PFSK-1 (cell line): ENCODE measurements around the gene DLGAP1.

Experiments
- FOXP2 ChIP-seq: optimal IDR thresholded peaks from 2 replicates; pipeline ENCODE3; 2011; ENCODE audit warnings: borderline replicate concordance, control low read depth, inconsistent platforms; ENCODE audit not compliant: insufficient read depth; ENCODE audit errors: extremely low read length, extremely low read depth
- POLR2AphosphoS5 ChIP-seq: IDR thresholded peaks from 2 replicates; pipeline ENCODE4 v1.6.1; 2012; ENCODE audit warnings: low read depth, mild to moderate bottlenecking, control low read depth, low read length, moderate library complexity
- SIN3A ChIP-seq: IDR thresholded peaks from 2 replicates; pipeline ENCODE4 v1.6.1; 2012; ENCODE audit warnings: mild to moderate bottlenecking, low read length, moderate library complexity, borderline replicate concordance; ENCODE audit not compliant: insufficient read depth
- TAF1 ChIP-seq: IDR thresholded peaks from 2 replicates; pipeline ENCODE4 v1.6.1; 2012; ENCODE audit warnings: low read length, control low read depth, borderline replicate concordance; ENCODE audit not compliant: insufficient read depth
- TF ChIP-seq, protein P1 (sequence below), 2 experiments: IDR thresholded peaks; 2 replicates each; pipeline versions ENCODE4 v1.6.1 to v1.8.0; 2011 to 2012; ENCODE audit warnings: low read depth in 2 of 2, low read length in 2 of 2, control low read depth in 1 of 2, inconsistent platforms in 1 of 2, mild to moderate bottlenecking in 1 of 2, moderate library complexity in 1 of 2; ENCODE audit not compliant: insufficient read depth in 1 of 2

DNA sequence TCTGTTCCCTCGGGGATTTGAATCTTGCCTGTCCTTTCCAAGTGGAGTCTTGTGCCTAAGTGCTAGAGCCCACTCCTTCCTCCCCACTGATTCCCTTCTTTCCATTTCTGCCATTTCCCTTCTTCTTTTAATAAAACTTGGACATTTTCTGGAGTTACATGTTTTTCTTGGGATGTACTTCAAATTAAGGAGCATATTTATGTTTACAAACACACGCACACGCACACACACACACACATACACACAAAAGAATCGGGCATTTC lies 850.9 kb downstream of the DLGAP1 start:
- TF ChIP-seq, protein P1, sequence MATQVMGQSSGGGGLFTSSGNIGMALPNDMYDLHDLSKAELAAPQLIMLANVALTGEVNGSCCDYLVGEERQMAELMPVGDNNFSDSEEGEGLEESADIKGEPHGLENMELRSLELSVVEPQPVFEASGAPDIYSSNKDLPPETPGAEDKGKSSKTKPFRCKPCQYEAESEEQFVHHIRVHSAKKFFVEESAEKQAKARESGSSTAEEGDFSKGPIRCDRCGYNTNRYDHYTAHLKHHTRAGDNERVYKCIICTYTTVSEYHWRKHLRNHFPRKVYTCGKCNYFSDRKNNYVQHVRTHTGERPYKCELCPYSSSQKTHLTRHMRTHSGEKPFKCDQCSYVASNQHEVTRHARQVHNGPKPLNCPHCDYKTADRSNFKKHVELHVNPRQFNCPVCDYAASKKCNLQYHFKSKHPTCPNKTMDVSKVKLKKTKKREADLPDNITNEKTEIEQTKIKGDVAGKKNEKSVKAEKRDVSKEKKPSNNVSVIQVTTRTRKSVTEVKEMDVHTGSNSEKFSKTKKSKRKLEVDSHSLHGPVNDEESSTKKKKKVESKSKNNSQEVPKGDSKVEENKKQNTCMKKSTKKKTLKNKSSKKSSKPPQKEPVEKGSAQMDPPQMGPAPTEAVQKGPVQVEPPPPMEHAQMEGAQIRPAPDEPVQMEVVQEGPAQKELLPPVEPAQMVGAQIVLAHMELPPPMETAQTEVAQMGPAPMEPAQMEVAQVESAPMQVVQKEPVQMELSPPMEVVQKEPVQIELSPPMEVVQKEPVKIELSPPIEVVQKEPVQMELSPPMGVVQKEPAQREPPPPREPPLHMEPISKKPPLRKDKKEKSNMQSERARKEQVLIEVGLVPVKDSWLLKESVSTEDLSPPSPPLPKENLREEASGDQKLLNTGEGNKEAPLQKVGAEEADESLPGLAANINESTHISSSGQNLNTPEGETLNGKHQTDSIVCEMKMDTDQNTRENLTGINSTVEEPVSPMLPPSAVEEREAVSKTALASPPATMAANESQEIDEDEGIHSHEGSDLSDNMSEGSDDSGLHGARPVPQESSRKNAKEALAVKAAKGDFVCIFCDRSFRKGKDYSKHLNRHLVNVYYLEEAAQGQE (IDR thresholded peaks at IDR 0.05; ENCODE audit: insufficient read depth in 1 of 2, low read depth in 2 of 2, low read length in 2 of 2) = no peak
- TF ChIP-seq POLR2AphosphoS5 = no peak; the same call in 1 of the 2 replicates
- no peak for TF ChIP-seq TAF1
- no peak for TF ChIP-seq SIN3A
- no peak for TF ChIP-seq FOXP2
